GM12892 (cell line): ENCODE data around the gene SERINC4.
"Not testable (repeated sequence)": the region's sequence is repeated elsewhere in the genome, so short reads cannot be mapped to it uniquely, and the experiment has no call there.

Experiments
- DNase-seq: peaks from one replicate; pipeline ENCODE4 v3.0.0; 2011; ENCODE audit not compliant: insufficient read length
- FAIRE-seq: peaks from 2 replicates; lab custom pipeline; 2011; peaks lifted over from hg19 to GRCh38; lab: Jason Lieb, UNC
- POLR2A ChIP-seq: IDR thresholded peaks from 2 replicates; pipeline ENCODE4 v1.6.1; 2011; ENCODE audit warnings: low read depth, low read length, control low read depth
- POLR2AphosphoS5 ChIP-seq: IDR thresholded peaks from 2 replicates; pipeline ENCODE4 v1.6.1; 2011; ENCODE audit warnings: low read depth, low read length, control low read depth
- TAF1 ChIP-seq: IDR thresholded peaks from 2 replicates; pipeline ENCODE4 v1.6.1; 2011; ENCODE audit warnings: low read depth, mild to moderate bottlenecking, control low read depth, low read length, borderline replicate concordance

The SERINC4 gene

GRCh38 chr15:43821505-43821904 is 21.5 kb upstream of the SERINC4 start:
- FAIRE-seq (no peak), DNase-seq (no peak)
- no peak for TF ChIP-seq POLR2A
- TF ChIP-seq TAF1 = no peak

GRCh38 chr15:43815064-43815463 is 15.0 kb upstream of the SERINC4 start:
- DNase-seq, FAIRE-seq: not testable (repeated sequence)

- TF ChIP-seq TAF1 (no peak), POLR2A (no peak), POLR2AphosphoS5 (no peak)
- FAIRE-seq = peak; percentile 88
Observed at GRCh38 chr15:43808960-43809678, 9.1 kb upstream of the SERINC4 start.

GRCh38 chr15:43808435-43808950 is 8.5 kb upstream of the SERINC4 start:
- TF ChIP-seq POLR2A (no peak), TAF1 (no peak), POLR2AphosphoS5 (no peak)
- no peak for DNase-seq
- FAIRE-seq = no peak

More at GRCh38 chr15:43808960-43809678, 9.1 kb upstream of the SERINC4 start:
- DNase-seq = no peak

- FAIRE-seq, DNase-seq: not testable (repeated sequence)
Observed at GRCh38 chr15:43802676-43803075, 2.7 kb upstream of the SERINC4 start.

- DNase-seq (peak; percentile 86), FAIRE-seq (peak; percentile 87)
- TF ChIP-seq POLR2AphosphoS5 (peak; percentile 93), TAF1 (peak; percentile 71), POLR2A (peak; percentile 92; the same call in 1 of the 2 replicates)
Observed at GRCh38 chr15:43800286-43801141, 494 bp upstream of the SERINC4 start, which contains the start of gene HYPK. HYPK (plus strand) TSS chr15:43800599; CDS start chr15:43800623, 24 bp downstream.

GRCh38 chr15:43799209-43799944 is 643 bp downstream of the SERINC4 start:
- FAIRE-seq (peak; percentile 21), DNase-seq (no peak)
- no peak for TF ChIP-seq TAF1
- no peak; the same call in 1 of the 2 replicates for TF ChIP-seq POLR2A
- no peak for TF ChIP-seq POLR2AphosphoS5

GRCh38 chr15:43796566-43796965 is 3.5 kb downstream of the SERINC4 start:
- TF ChIP-seq TAF1 (no peak), POLR2A (no peak), POLR2AphosphoS5 (no peak)
- DNase-seq = no peak
- FAIRE-seq = no peak

- FAIRE-seq = no peak
- no peak for DNase-seq
Observed at GRCh38 chr15:43795997-43796396, 4.0 kb downstream of the SERINC4 start.

GRCh38 chr15:43795197-43795596 is 4.8 kb downstream of the SERINC4 start:
- TF ChIP-seq TAF1 = no peak
- no peak for TF ChIP-seq POLR2AphosphoS5
- TF ChIP-seq POLR2A = no peak
- FAIRE-seq (no peak), DNase-seq (no peak)

More at GRCh38 chr15:43795997-43796396, 4.0 kb downstream of the SERINC4 start:
- TF ChIP-seq TAF1 (no peak), POLR2AphosphoS5 (no peak), POLR2A (no peak)

GRCh38 chr15:43794269-43795037 is 5.6 kb downstream of the SERINC4 start:
- no peak for DNase-seq
- FAIRE-seq = no peak
- TF ChIP-seq POLR2A = no peak
- TF ChIP-seq TAF1 = no peak
- TF ChIP-seq POLR2AphosphoS5 = peak; percentile 10

- DNase-seq (no peak), FAIRE-seq (no peak)
- peak; percentile 14; the same call in 1 of the 2 replicates for TF ChIP-seq POLR2A
- no peak for TF ChIP-seq POLR2AphosphoS5
- no peak for TF ChIP-seq TAF1
Observed at GRCh38 chr15:43793647-43794046, 6.4 kb downstream of the SERINC4 start.
